Duodenal mucosa (tissue), 2 donors: ENCODE data around the gene METAP1D.
"Not testable (repeated sequence)": the region's sequence is repeated elsewhere in the genome, so short reads cannot be mapped to it uniquely, and the experiment has no call there.

Experiments used
- H3K27ac ChIP-seq: one replicate; pipeline ENCODE4 v1.7.0; 2013; ENCODE audit warnings: low read depth, low read length
- H3K27me3 ChIP-seq, 2 donors: one replicate each; pipeline ENCODE4 v1.7.0; 2013; ENCODE audit warnings: low read length in 2 of 2, control low read depth in 1 of 2; ENCODE audit not compliant: insufficient read depth in 2 of 2, control insufficient read depth in 1 of 2
- H3K36me3 ChIP-seq, 2 donors: one replicate each; pipeline ENCODE4 v1.7.0; 2013; ENCODE audit warnings: low read length in 2 of 2, control low read depth in 1 of 2; ENCODE audit not compliant: insufficient read depth in 2 of 2, control insufficient read depth in 1 of 2
- H3K4me1 ChIP-seq, 2 donors: one replicate each; pipeline ENCODE4 v1.7.0; 2013; ENCODE audit warnings: low read length in 2 of 2, control low read depth in 1 of 2; ENCODE audit not compliant: insufficient read depth in 2 of 2, control insufficient read depth in 1 of 2
- H3K4me3 ChIP-seq, 2 donors: one replicate each; pipeline ENCODE4 v1.7.0; 2013; ENCODE audit warnings: low read length in 2 of 2, low read depth in 1 of 2
- H3K9ac ChIP-seq, 2 donors: one replicate each; pipeline ENCODE4 v1.7.0; 2013; ENCODE audit warnings: low read length in 2 of 2, low read depth in 1 of 2
- H3K9me3 ChIP-seq, 2 donors: one replicate each; pipeline ENCODE4 v1.7.0; 2013; ENCODE audit warnings: low read length in 2 of 2, control low read depth in 1 of 2; ENCODE audit not compliant: control insufficient read depth in 1 of 2

The METAP1D gene

DNA sequence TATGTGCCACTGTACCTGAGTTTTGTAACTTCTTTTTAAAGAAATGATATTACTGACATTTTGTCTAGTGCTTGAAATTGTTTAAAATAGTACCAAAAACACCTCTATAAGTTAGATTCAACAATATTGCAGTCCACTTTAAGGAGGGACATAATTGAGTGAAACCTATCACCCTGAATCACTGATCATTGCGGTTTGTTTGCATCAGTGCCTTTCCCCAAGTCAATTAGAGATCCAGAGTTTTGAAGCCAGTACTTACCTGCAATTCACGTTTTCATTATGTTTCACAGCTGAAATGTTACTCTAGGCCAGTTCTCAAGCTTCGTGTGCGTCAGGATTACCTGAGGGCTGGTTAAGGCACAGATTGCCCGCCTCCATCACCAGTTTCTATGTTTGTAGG is 58.9 kb downstream of the METAP1D start:
- Histone ChIP-seq H3K27me3 (no peaks in the 10 kb centered on the region), H3K9ac (no peak overlapping the region), H3K9me3 (no peaks in the 10 kb centered on the region), H3K4me3 (no peak overlapping the region), H3K36me3 (no peaks in the 10 kb centered on the region), H3K4me1 (no peaks in the 10 kb centered on the region), H3K27ac (no peak overlapping the region)

- H3K27me3 ChIP-seq, H3K36me3 ChIP-seq, H3K4me1 ChIP-seq, H3K9ac ChIP-seq, H3K4me3 ChIP-seq, H3K27ac ChIP-seq, H3K9me3 ChIP-seq: not testable (repeated sequence)
Measured at GRCh38 chr2:172060118-172060517, 60.4 kb downstream of the METAP1D start.

GRCh38 chr2:172062402-172063004 is 62.8 kb downstream of the METAP1D start:
- no peaks in the 10 kb centered on the region for H3K36me3 ChIP-seq
- H3K27ac ChIP-seq = no peak overlapping the region
- H3K9me3 ChIP-seq = no peaks in the 10 kb centered on the region
- no peak overlapping the region for H3K9ac ChIP-seq
- no peaks in the 10 kb centered on the region for H3K4me1 ChIP-seq
- no peak overlapping the region for H3K4me3 ChIP-seq
- H3K27me3 ChIP-seq = no peaks in the 10 kb centered on the region

- Histone ChIP-seq H3K27me3 (no peaks in the 10 kb centered on the region), H3K9me3 (no peaks in the 10 kb centered on the region), H3K9ac (no peak overlapping the region), H3K4me3 (no peak overlapping the region), H3K4me1 (no peaks in the 10 kb centered on the region), H3K36me3 (no peaks in the 10 kb centered on the region), H3K27ac (no peak overlapping the region)
Measured at GRCh38 chr2:172063446-172063845, 63.7 kb downstream of the METAP1D start.

DNA sequence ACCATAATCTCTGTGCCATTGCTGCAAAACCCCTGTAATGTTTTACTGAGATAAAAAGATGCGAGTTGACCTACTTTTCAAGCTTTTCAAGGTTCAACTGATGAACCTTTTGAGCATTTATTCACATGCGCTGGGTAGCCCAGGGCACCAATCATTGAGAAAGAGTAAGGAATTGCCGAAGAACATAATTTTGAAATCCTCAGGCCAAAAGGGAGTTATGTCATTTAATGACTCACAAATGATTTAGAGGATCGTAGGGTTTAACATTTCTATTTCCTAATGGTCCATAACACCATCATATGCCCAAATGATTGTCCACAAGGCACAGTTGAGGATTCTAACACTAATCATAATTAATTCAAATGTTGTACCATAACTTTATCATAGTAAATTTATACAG is 65.4 kb downstream of the METAP1D start:
- Histone ChIP-seq H3K4me1 (no peaks in the 10 kb centered on the region), H3K9me3 (no peaks in the 10 kb centered on the region), H3K27ac (no peak overlapping the region), H3K36me3 (no peaks in the 10 kb centered on the region), H3K9ac (no peak overlapping the region), H3K27me3 (no peaks in the 10 kb centered on the region), H3K4me3 (no peak overlapping the region)

DNA sequence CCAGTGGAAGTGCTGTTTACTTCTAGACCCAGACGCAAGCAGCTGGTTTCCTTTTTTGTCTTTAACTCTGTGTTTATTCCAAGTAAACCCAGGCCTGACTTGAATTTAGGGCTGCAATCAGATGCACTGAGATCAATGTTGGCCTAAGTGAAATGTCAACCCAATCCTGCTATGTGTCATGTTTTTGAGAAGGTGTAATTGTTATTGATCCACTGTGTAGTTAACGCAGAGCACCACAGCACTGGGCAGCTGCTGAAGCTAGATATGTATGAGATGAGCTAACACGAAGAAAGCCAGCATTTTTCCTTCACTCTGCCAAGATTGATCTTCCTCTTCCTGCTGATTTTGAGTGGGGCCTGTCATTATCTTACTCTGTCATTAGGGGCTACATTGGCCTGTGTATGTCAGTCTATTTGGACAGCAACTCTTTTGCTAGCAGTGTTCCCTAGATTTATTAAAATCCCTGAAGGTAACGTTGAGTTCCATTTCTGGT is 66.7 kb downstream of the METAP1D start:
- H3K9ac ChIP-seq = no peak overlapping the region
- no peaks in the 10 kb centered on the region for H3K4me1 ChIP-seq

DNA sequence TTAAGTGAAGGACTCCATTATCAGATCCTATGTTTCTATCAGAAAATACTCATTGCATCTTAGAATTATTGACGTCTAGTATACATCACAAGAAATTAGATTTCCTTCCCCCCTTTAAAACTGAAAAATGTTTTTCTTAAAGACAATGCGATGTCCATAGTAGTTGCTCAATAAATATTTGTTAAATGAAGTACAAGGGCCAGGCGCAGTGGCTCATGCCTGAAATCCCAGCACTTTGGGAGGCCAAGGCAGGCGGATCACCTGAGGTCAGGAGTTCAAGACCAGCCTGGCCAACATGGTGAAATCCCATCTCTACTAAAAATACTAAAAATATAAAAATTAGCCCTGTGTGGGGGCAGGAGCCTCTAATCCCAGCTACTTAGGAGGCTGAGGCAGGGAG is 68.2 kb downstream of the METAP1D start:
- H3K9ac ChIP-seq, H3K4me1 ChIP-seq, H3K36me3 ChIP-seq, H3K27ac ChIP-seq, H3K27me3 ChIP-seq, H3K9me3 ChIP-seq, H3K4me3 ChIP-seq: not testable (repeated sequence)

More for the DNA sequence above, 66.7 kb downstream of the METAP1D start:
- H3K36me3 ChIP-seq = no peaks in the 10 kb centered on the region
- H3K27me3 ChIP-seq = no peaks in the 10 kb centered on the region
- no peak overlapping the region for H3K27ac ChIP-seq
- no peak overlapping the region for H3K4me3 ChIP-seq
- no peaks in the 10 kb centered on the region for H3K9me3 ChIP-seq

GRCh38 chr2:172070936-172071335 is 71.2 kb downstream of the METAP1D start:
- no peak overlapping the region for H3K4me3 ChIP-seq
- no peak overlapping the region for H3K9ac ChIP-seq
- no peak overlapping the region for H3K27ac ChIP-seq
- no peaks in the 10 kb centered on the region for H3K9me3 ChIP-seq
- H3K27me3 ChIP-seq = peaks cover 0 to 5% of the 10 kb centered on the region in 2 donors
- no peaks in the 10 kb centered on the region for H3K36me3 ChIP-seq
- no peaks in the 10 kb centered on the region for H3K4me1 ChIP-seq

DNA sequence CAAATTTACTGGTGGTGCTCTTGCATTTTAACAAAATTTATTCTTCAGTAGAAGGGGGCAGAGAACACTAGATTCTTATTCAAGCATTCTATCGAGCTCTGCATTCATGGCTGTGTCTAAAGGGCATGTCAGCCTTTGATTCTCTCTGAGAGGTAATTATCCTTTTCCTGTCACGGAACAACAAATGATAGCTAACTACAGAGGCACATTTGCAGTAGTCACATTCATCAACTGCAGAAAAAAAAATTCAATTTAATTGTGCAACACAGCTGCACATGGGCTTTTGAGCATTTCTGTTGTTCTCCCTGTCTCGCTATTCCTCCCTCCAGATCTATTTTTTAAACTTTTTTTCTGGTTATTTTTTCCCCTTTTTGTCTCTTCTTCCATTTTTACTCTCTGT is 72.5 kb downstream of the METAP1D start:
- Histone ChIP-seq H3K36me3 (no peaks in the 10 kb centered on the region), H3K27me3 (peaks cover 0 to 5% of the 10 kb centered on the region in 2 donors), H3K27ac (no peak overlapping the region), H3K4me1 (no peaks in the 10 kb centered on the region), H3K9ac (no peak overlapping the region), H3K9me3 (no peaks in the 10 kb centered on the region), H3K4me3 (no peak overlapping the region)

DNA sequence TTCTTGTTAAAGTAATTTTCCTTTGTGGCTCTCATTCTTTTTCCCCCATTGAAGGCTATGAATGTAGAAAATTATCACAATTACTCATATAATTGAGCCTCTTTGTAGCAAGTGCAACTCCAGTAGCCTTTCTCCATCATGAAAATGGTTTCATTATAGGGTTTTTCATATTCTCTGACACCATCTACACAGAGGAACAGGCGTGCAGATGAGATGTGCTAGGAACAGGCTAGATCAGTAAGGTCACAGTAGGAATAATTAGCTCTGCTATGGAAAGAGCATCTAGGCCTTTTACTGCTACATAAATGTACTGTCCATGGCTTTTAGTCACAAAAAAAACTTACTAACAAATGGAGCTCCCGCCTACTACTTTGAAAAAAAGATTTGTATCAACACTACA is 73.0 kb downstream of the METAP1D start:
- Histone ChIP-seq H3K9ac (no peak overlapping the region), H3K4me1 (no peaks in the 10 kb centered on the region), H3K27ac (no peak overlapping the region), H3K9me3 (no peaks in the 10 kb centered on the region), H3K4me3 (no peak overlapping the region), H3K27me3 (peaks cover 0 to 5% of the 10 kb centered on the region in 2 donors), H3K36me3 (no peaks in the 10 kb centered on the region)

DNA sequence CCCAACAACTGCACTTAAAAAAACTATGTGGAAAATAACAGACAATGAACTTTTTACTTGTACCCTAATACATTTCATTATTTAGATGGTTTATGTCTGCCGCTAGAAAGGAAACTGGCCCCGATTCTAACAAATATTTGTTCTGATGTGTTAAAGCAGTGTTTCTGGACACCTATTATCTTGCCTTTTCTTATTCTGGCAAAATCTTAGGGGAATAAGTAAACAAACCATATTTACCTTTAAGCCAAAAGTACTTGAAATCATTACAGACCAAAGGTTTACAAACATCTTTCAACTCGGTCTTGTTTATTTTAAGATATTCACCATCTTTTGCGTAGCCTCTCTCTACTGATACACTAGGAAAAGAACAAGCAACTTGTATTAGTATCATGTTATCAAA is 73.8 kb downstream of the METAP1D start:
- H3K9ac ChIP-seq = no peak overlapping the region
- no peak overlapping the region for H3K4me3 ChIP-seq
- no peak overlapping the region for H3K27ac ChIP-seq
- no peaks in the 10 kb centered on the region for H3K4me1 ChIP-seq
- H3K27me3 ChIP-seq = peaks cover 2 to 12% of the 10 kb centered on the region in 2 donors
- H3K36me3 ChIP-seq = no peaks in the 10 kb centered on the region
- H3K9me3 ChIP-seq = no peaks in the 10 kb centered on the region
